Measurements from ENCODE around the gene APPBP2. TPM values are rescaled to one million over a fixed set of nuclear protein-coding genes. Genes with fewer than 3 reads are reported as not detected.

Gene APPBP2
- total RNA-seq, 1 donor, result 69.1 TPM

DNA sequence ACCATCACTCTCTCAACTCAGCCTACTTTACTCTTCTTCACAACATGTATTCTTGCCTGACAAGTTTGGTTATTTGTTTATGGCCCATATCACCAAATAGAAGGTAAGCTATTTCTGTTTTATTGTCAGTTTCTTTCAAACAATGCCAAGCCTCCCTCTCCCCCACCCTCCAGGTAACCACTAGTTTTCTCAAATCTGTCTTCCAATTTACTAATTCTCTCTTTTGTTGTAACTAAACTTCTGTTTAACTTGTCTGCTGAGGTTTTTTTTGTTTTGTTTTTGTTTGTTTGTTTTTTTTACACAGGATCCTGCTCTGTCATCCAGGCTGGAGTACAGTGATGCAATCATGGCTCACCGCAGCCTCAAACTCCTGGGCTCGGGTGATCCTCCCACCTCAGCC lies 68.9 kb downstream of the APPBP2 start:
- DNase-seq (ENCODE audit: low read depth), result no peak
- H3K4me3 ChIP-seq (ENCODE audit: low read depth, low read length), result no peak overlapping the region
- no peak for TF ChIP-seq CTCF (IDR thresholded peaks at IDR 0.05; ENCODE audit: insufficient read depth, low read depth, low read length)

DNA sequence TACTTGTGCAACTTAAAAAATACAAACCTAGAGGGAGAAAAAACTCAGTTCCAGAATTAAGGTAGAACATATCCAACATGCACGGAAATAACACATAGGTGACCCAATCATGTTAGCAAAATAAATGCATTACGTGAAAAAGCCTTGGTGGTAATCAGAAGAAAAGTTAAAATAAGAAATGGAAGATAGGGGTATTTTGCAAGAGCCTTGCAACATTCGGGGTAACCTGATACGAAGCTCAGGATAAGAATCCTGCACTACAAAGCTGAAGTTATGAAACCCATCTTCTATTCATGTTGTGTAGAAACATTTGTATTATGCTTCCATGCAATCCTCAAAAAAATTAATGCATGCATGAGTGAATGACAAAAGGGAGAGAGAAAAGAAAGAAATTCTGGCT lies 70.7 kb downstream of the APPBP2 start:
- H3K4me3 ChIP-seq (ENCODE audit: low read depth, low read length), result no peak overlapping the region
- no peak for TF ChIP-seq CTCF (IDR thresholded peaks at IDR 0.05; ENCODE audit: insufficient read depth, low read depth, low read length)
- no peak for DNase-seq (ENCODE audit: low read depth)

DNA sequence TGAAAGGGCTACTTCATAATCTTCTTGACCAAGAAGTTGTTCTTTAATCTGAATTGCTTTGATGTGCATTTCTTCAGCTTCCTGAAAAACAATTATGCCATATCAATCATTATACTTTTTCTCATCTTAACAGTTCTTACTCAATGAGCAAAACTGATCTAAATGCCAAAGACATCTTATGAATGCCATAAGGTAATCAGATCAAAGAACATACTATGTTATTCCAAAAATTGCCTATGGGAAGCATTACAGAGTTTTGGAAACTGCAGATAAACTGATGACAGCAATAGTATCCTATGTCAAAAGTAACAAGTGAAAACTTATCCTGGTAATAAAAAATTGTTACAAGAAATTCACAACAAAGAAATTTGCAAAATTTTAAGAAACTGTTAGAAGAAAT lies 74.1 kb downstream of the APPBP2 start:
- DNase-seq (ENCODE audit: low read depth), result no peak
- TF ChIP-seq CTCF (IDR thresholded peaks at IDR 0.05; ENCODE audit: insufficient read depth, low read depth, low read length), result no peak
- no peak overlapping the region for H3K4me3 ChIP-seq (ENCODE audit: low read depth, low read length)

DNA sequence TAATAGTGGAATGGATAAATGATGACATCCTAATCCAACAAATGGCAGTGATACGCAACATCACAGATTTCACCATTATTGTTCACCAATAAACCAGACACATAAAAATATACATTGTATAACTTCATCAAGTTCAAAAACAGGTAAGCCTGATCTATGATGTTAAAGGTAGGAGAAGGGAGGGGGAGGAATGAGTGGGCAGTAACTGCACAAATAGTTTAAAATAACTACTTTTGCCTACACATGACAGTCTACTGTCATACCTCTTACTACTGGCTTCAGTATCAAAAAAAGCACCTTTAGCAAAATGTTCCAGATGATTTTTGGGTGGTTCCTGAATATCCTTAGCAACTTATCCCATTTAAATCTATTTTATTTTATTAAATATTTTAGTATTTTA lies 75.0 kb downstream of the APPBP2 start:
- no peak for DNase-seq (ENCODE audit: low read depth)
- no peak for TF ChIP-seq CTCF (IDR thresholded peaks at IDR 0.05; ENCODE audit: insufficient read depth, low read depth, low read length)
- no peak overlapping the region for H3K4me3 ChIP-seq (ENCODE audit: low read depth, low read length)

GRCh38 chr17:60447375-60447774 lies 78.7 kb downstream of the APPBP2 start:
- no peak for DNase-seq (ENCODE audit: low read depth)
- TF ChIP-seq CTCF (IDR thresholded peaks at IDR 0.05; ENCODE audit: insufficient read depth, low read depth, low read length), result no peak
- H3K4me3 ChIP-seq (ENCODE audit: low read depth, low read length), result no peak overlapping the region

GRCh38 chr17:60445144-60445543 lies 80.9 kb downstream of the APPBP2 start:
- no peak for TF ChIP-seq CTCF (IDR thresholded peaks at IDR 0.05; ENCODE audit: insufficient read depth, low read depth, low read length)
- H3K4me3 ChIP-seq (ENCODE audit: low read depth, low read length), result no peak overlapping the region
- no peak for DNase-seq (ENCODE audit: low read depth)

DNA sequence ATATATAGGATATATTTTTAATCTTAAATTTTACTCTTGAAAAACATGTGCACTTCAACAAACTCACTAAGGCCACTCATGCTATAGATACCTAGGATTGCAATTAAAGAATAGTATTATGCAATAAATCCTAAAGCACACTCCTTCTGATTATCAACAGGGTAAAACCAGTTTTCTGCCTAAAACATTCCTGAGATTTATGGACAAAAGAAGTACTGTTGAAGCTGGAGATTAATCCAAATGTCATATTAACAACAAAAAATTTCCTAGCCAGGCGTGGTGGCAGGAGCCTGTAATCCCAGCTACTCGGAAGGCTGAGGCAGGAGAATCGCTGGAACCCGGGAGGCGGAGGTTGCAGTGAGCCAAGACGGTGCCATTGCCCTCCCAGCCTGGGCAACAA lies 82.3 kb downstream of the APPBP2 start:
- H3K4me3 ChIP-seq (ENCODE audit: low read depth, low read length), result no peak overlapping the region
- DNase-seq (ENCODE audit: low read depth), result no peak
- TF ChIP-seq CTCF (IDR thresholded peaks at IDR 0.05; ENCODE audit: insufficient read depth, low read depth, low read length), result no peak
